ENCODE measurements around the gene CD7.

Gene CD7

DNA sequence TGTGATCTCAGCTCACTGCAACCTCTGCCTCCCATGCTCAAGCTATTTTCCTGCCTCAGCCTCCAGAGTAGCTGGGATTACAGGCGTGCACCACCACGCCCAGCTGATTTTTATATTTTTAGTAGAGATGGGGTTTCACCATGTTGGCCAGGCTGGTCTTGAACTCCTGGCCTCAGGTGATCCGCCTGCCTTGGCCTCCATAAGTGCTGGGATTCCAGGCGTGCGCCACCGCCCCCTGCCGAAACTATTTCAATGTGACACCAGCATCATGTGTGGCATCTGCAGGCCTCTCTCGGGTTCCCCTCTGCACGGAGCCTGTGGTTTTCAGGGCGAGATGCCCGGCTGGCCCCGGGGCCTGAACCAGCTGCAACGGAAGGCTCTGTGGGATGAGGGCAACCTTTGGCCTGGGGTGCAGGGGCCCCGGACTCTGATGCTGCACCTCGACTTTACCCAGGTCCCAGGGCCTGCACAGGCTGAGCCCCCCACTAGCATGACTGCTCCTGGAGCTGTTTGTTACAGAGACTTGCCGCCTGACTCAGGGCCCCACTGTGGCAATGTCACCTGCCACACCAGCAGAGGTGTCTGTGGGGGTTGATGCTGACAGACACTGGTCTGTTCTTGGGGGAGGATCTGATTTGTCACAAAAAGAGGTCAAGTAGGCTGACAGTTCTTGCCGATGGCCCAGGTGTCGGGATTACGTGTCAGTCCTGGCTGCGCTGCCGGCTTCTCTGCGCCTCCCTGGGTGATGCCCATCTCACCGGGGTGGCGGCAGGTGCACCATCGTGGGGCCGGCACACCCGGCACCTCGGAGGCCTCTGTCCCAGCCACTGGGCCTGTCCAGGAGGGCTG, 33.0 kb upstream of the CD7 start:
- no peak for TF ChIP-seq GATA2 (IDR thresholded peaks at IDR 0.05; ENCODE audit: low read depth, low read length)
- no peak for TF ChIP-seq GATA3 (IDR thresholded peaks at IDR 0.05; ENCODE audit: low read depth, low read length)

DNA sequence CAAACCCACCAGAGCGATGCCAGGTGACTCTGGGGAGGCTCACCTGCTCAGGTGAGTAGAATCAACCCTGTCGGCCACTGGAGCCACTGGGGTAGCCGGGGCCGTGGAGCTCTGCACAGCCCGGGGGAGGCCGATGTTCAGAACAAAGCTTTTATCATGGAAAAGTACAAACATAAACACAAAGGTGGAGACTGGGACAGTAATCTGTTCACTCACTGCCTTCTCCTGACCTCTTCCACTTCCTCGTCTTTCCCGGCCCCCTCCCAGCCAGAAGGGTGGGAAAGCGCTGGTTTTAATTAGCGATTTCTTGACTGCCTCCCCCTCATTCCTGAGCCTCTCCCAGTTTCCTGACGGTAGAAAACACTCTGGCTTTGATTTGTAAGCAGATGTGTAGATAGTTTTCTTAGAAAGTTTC, 31.9 kb upstream of the CD7 start:
- TF ChIP-seq GATA2 (IDR thresholded peaks at IDR 0.05; ENCODE audit: low read depth, low read length): no peak
- TF ChIP-seq GATA3 (IDR thresholded peaks at IDR 0.05; ENCODE audit: low read depth, low read length): no peak

DNA sequence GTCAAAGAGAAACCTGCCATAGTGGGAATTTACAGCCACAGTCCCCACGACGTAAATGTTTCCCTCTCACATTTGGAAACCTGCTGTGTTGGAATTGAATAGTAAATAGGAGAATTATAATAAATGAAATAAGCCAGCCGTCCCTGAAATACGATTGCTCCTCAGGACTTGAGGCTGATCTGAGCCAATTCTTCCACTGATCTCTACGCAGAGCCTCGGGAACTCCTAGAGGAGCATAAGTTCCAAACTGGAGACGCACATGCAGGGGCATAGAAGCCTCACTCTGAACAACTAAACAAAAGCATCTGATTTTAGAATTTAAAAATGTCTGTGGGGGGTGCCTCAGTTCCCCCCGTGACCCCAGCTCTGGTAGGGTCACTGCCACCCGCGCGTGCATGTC, 31.5 kb upstream of the CD7 start:
- TF ChIP-seq GATA3 (IDR thresholded peaks at IDR 0.05; ENCODE audit: low read depth, low read length): no peak
- no peak for TF ChIP-seq GATA2 (IDR thresholded peaks at IDR 0.05; ENCODE audit: low read depth, low read length)

DNA sequence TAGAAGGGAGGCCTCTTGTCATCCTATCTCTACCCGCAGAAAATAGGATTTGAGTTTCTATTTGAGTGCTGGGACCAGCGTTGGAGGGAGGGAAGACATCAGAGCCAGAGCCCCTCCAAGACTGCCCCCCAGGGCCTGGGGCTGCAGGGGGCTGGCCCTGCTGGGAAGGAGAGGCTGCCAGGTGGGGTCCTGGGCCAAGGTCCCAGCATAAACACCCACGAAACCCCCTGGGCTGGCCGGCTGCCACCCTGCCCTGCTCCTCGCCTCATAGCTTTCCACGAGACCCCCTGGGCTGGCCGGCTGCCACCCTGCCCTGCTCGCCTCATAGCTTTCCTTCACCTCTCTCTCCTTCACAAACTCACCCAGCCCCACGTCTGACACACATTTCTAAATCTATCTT, 31.0 kb upstream of the CD7 start:
- TF ChIP-seq GATA2 (IDR thresholded peaks at IDR 0.05; ENCODE audit: low read depth, low read length) (no peak), GATA3 (IDR thresholded peaks at IDR 0.05; ENCODE audit: low read depth, low read length) (no peak)

DNA sequence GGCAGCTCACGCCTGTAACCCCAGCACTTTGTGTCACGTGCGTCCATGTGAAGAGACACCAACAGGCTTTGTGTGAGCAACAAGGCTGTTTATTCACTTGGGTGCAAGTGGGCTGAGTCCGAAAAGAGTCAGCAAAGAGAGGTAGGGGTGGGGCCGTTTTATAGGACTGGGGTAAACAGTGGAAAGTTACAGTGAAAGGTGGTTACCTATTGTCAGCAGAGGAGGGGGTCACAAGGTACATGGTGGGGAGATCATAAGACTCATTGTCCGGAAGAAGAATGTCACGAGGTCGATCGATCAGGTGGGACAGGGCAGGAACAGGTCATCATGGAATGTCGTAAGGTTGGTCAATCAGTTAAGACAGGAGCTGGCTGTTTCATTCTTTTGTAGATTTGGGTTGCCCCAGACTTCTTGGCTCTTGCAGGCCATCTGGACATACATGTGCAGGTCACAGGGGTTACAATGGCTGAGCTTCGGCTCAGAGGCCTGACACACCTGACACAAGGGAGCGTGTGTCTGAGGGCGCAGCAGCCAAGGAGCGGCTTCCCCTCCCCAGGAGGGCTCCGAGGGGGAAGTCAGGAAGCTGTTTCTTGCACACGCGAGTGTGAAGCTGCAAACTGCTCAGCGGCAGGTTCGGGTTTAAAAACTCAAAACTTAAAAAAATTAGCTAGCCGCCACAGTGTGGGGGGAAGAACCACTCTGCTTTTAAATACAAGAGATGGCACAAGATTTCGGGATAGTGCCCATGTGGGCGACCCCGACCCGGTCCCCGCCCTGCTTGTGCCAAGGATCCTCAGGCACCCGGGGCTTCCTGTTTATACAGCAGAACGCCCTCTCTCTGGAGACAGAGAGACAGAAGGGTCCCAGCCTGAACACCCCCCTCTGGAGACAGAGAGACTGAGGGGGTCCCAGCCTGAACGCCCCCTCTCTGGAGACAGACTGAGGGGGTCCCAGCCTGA, 29.2 kb upstream of the CD7 start:
- TF ChIP-seq GATA3 (IDR thresholded peaks at IDR 0.05; ENCODE audit: low read depth, low read length) (no peak), GATA2 (IDR thresholded peaks at IDR 0.05; ENCODE audit: low read depth, low read length) (no peak)

- TF ChIP-seq GATA3 (IDR thresholded peaks at IDR 0.05; ENCODE audit: low read depth, low read length): no peak
- no peak for TF ChIP-seq GATA2 (IDR thresholded peaks at IDR 0.05; ENCODE audit: low read depth, low read length)
Measured at GRCh38 chr17:82345151-82345976, 28.0 kb upstream of the CD7 start.

DNA sequence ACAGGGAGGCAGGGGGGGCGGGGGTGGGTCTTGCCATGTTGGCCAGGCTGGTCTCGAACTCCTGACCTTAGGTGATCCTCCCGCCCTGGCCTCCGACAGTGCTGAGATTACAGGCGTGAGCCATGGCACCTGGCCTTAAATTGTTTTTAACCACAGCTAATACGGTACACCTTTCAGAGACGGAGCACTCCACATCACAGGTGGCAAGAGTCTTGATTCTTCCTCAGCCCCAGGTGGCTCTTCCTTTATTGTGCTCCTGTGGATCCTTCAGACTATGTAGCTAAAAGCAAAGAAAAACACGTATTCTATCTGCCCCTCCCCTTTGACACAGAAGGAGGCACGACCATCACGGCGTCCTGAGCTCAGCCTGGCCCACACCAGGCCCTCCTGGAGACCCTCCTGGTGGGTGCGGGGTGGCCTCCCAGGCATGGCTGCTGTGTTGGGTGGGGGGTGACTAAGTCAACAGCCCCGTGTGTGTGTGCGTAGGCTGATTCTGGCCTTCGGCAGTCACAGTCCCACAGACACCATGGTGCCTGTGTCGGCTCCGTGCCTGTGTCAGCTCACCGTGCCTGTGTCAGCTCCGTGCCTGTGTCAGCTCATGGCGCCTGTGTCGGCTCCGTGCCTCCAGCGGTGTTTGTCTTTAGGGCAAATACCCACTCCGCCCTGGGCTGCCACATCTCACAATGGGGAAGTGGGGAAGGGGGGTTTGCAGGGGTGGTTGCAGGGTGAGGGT, 26.9 kb upstream of the CD7 start:
- no peak for TF ChIP-seq GATA3 (IDR thresholded peaks at IDR 0.05; ENCODE audit: low read depth, low read length)
- no peak for TF ChIP-seq GATA2 (IDR thresholded peaks at IDR 0.05; ENCODE audit: low read depth, low read length)

GRCh38 chr17:82343560-82343959, 26.2 kb upstream of the CD7 start:
- TF ChIP-seq GATA3 (IDR thresholded peaks at IDR 0.05; ENCODE audit: low read depth, low read length) (no peak), GATA2 (IDR thresholded peaks at IDR 0.05; ENCODE audit: low read depth, low read length) (no peak)

- TF ChIP-seq GATA3 (IDR thresholded peaks at IDR 0.05; ENCODE audit: low read depth, low read length) (no peak), GATA2 (IDR thresholded peaks at IDR 0.05; ENCODE audit: low read depth, low read length) (no peak)
Measured at GRCh38 chr17:82342361-82343079, 25.1 kb upstream of the CD7 start.

DNA sequence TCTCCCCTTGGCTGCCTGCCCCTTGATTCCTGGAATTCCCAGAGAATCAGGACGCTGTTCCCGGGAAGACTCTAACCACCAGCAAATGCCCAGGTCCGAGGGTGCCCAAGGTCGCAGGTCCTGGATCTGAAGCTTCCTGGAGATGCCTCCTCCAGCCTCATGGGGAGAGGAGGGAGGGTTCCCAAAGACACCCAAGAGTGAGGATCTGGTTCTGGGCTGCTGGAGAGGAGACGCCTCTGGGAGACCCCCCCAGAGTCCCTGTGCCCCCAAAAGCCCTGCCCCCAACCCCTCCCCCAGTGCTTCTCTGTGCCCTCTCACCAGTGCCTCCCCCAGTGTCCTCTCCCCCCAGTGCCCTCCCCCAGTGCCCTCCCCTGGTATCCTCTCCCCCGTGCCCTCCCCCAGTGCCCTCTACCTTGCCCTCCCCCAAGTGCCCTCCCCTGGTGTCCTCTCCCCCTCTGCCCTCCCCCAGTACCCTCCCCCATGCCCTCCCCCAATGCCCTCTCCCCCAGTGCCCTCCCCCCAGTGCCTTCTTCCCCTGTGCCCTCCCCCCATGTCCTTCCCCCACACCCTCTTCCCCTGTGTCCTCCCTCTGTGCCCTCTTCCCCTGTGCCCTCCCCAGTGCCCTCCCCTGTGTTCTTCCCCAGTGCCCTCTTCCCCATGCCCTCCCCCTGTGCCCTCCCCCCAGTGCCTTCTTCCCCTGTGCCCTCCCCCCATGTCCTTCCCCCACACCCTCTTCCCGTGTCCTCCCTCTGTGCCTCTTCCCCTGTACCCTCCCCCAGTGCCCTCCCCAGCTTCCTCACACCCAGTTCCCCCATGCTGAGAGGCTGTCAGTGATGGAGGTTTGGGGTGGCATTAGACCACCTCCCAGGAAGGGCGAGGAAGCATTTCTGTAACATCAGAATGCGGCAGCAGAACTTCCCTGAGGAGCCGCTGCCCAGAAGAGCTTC, 22.5 kb upstream of the CD7 start:
- no peak for TF ChIP-seq GATA3 (IDR thresholded peaks at IDR 0.05; ENCODE audit: low read depth, low read length)
- TF ChIP-seq GATA2 (IDR thresholded peaks at IDR 0.05; ENCODE audit: low read depth, low read length): no peak

DNA sequence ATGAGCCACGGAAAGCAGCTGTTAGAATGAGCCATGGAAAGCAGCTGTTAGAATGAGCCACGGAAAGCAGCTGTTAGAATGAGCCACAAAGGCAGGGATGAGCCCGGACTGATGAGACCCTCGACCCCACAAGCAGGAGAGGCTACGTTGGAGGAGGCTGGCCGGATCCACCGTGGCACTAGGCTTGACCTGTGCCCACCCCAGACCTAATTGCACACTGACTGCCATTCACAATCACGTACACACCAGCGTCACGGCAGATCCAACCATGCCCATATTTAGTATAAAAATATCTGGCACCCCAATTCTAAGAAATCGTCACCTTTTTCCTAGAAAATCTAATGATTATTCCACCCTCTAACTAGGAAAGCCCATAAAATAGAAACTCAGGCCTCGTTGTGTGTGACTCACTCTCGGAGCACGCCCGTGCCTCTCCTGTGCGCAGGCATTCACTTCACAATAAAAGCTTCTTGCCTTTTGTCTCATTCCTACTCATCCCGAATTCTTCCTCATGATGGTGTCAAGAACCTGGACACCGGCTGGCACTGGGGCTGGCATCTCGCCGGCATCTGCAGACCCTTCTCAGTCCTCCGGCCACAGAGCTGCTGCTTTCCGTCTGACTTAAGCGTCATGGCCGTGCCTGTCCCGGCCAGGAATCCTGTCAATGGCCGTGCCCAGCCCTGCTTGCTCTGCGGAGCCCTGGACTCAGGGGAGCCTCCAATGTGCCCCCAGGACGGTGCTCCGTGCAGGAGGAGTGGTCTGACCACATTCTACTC, 21.6 kb upstream of the CD7 start:
- TF ChIP-seq GATA2 (IDR thresholded peaks at IDR 0.05; ENCODE audit: low read depth, low read length) (no peak), GATA3 (IDR thresholded peaks at IDR 0.05; ENCODE audit: low read depth, low read length) (no peak)

All from SH-SY5Y (cell line).